CD8-positive, alpha-beta memory T cell (primary cell): ENCODE measurements around the gene HOXD1. TPM values are rescaled to one million over a fixed set of nuclear protein-coding genes. Genes with fewer than 3 reads are reported as not detected.
A peak's percentile ranks its signal among the peaks of the same experiment; 100 is the strongest.

ENCODE experiments used
- CTCF ChIA-PET: fragments of 350-600 bp; sonication (Branson Sonifier 250); formaldehyde crosslinking; loops from one replicate; lab custom pipeline; 2021; ENCODE audit warnings: antibody characterized with exemption; lab: Charles Lee
- POLR2A ChIA-PET: fragments of 350-600 bp; sonication (Branson Sonifier 250); formaldehyde crosslinking; loops from one replicate; lab custom pipeline; 2021; ENCODE audit warnings: antibody characterized with exemption; lab: Charles Lee
- DNase-seq, 5 donors: peaks; one replicate each; pipeline versions ENCODE4 v3.0.0 to v3.0.0-alpha.2; 2020 to 2022; ENCODE audit warnings: mixed read lengths in 1 of 5
- H3K27ac ChIP-seq: one replicate; pipeline ENCODE4 v1.7.0; 2013; ENCODE audit warnings: low read depth, mild to moderate bottlenecking, low read length, moderate library complexity
- H3K27me3 ChIP-seq: 2 replicates; pipeline ENCODE4 v1.7.0; 2013; ENCODE audit warnings: low read length, mild to moderate bottlenecking; ENCODE audit not compliant: insufficient read depth, poor library complexity, severe bottlenecking
- H3K36me3 ChIP-seq: 2 replicates; pipeline ENCODE4 v1.7.0; 2013; ENCODE audit warnings: mild to moderate bottlenecking, low read length, moderate library complexity; ENCODE audit not compliant: insufficient read depth
- H3K4me1 ChIP-seq: 2 replicates; pipeline ENCODE4 v1.7.0; 2013; ENCODE audit warnings: mild to moderate bottlenecking, low read length, moderate library complexity; ENCODE audit not compliant: insufficient read depth
- H3K4me3 ChIP-seq: 2 replicates; pipeline ENCODE4 v1.7.0; 2013; ENCODE audit warnings: mild to moderate bottlenecking, low read length
- H3K9me3 ChIP-seq: 2 replicates; pipeline ENCODE4 v1.7.0; 2013; ENCODE audit warnings: mild to moderate bottlenecking, low read length
- H3K27ac Mint-ChIP-seq, 8 donors: one replicate each; pipeline ENCODE4 v1.8.0; 2020 to 2021; ENCODE audit warnings: mixed read lengths in 8 of 8, mild to moderate bottlenecking in 6 of 8, inconsistent platforms in 3 of 8, moderate library complexity in 3 of 8
- H3K27me3 Mint-ChIP-seq, 2 donors: one replicate each; pipeline ENCODE4 v1.8.0; 2020 to 2021; ENCODE audit warnings: mixed read lengths in 2 of 2, mild to moderate bottlenecking in 1 of 2, moderate library complexity in 1 of 2
- H3K36me3 Mint-ChIP-seq, 3 donors: one replicate each; pipeline ENCODE4 v1.8.0; 2020 to 2021; ENCODE audit warnings: mixed read lengths in 3 of 3, inconsistent platforms in 1 of 3, mild to moderate bottlenecking in 1 of 3
- H3K4me1 Mint-ChIP-seq, 3 donors: one replicate each; pipeline ENCODE4 v1.8.0; 2020 to 2021; ENCODE audit warnings: mixed read lengths in 3 of 3, inconsistent platforms in 1 of 3, mild to moderate bottlenecking in 1 of 3
- H3K4me3 Mint-ChIP-seq, 7 donors: one replicate each; pipeline ENCODE4 v1.8.0; 2020 to 2021; ENCODE audit warnings: mixed read lengths in 7 of 7, mild to moderate bottlenecking in 6 of 7, moderate library complexity in 4 of 7, inconsistent platforms in 2 of 7
- H3K9me3 Mint-ChIP-seq, 5 donors: one replicate each; pipeline ENCODE4 v1.8.0; 2020 to 2022; ENCODE audit warnings: mixed read lengths in 5 of 5, mild to moderate bottlenecking in 3 of 5, moderate library complexity in 2 of 5, inconsistent platforms in 1 of 5
- polyA plus RNA-seq: library from polyadenylated mRNA; unstranded; fragments of 300-500 nt; fragmentation: Illumina TruSeq; gene quantifications from one replicate; pipeline ENCODE4 v1.2.3, GENCODE V29; 2021
- total RNA-seq, 2 experiments: library from RNA; stranded (reverse); gene quantifications; one replicate each; pipeline ENCODE4 v1.2.3, GENCODE V29; 2021

Gene HOXD1
- total and polyA plus RNA-seq, 3 experiments from 2014 or later = not detected

- no peak overlapping the region for H3K4me3 ChIP-seq
- Mint-ChIP-seq H3K27me3 (peaks cover 76 to 87% of the 10 kb centered on the region in 2 donors), H3K27ac (peak overlapping the region in 1 of 8 donors; percentile 1), H3K36me3 (no peaks in the 10 kb centered on the region), H3K9me3 (peaks cover 0 to 14% (median 5%) of the 10 kb centered on the region in 5 donors), H3K4me3 (peak overlapping the region in 1 of 7 donors; percentile 6), H3K4me1 (peaks cover 11 to 21% (median 20%) of the 10 kb centered on the region in 3 donors)
- ChIA-PET POLR2A (no interaction called here), CTCF (interaction anchor here (1.2 kb wide), 1 partner anchor 17 kb away, joined by 3 read pairs; no protein-coding TSS in a partner anchor)
- H3K9me3 ChIP-seq = no peaks in the 10 kb centered on the region
- DNase-seq = no peak
- H3K27ac ChIP-seq = no peak overlapping the region
- H3K27me3 ChIP-seq = peaks cover 84% of the 10 kb centered on the region
- peaks cover 5% of the 10 kb centered on the region for H3K4me1 ChIP-seq
- H3K36me3 ChIP-seq = no peaks in the 10 kb centered on the region
These were observed 27.3 kb upstream of the HOXD1 start for GRCh38 chr2:176160986-176161824.

GRCh38 chr2:176161825-176162626 is 26.4 kb upstream of the HOXD1 start:
- no peaks in the 10 kb centered on the region for H3K36me3 Mint-ChIP-seq
- no peak for DNase-seq
- H3K4me1 ChIP-seq = peaks cover 5% of the 10 kb centered on the region
- peak overlapping the region in 1 of 7 donors; percentile 6 for H3K4me3 Mint-ChIP-seq
- H3K9me3 Mint-ChIP-seq = peaks cover 0 to 16% (median 5%) of the 10 kb centered on the region in 5 donors
- peaks cover 85% of the 10 kb centered on the region for H3K27me3 ChIP-seq
- no peaks in the 10 kb centered on the region for H3K9me3 ChIP-seq
- H3K27ac ChIP-seq = no peak overlapping the region
- H3K27me3 Mint-ChIP-seq = peaks cover 76 to 88% of the 10 kb centered on the region in 2 donors
- peaks cover 11 to 21% (median 20%) of the 10 kb centered on the region in 3 donors for H3K4me1 Mint-ChIP-seq
- ChIA-PET CTCF (interaction anchor here (1.0 to 1.2 kb wide), 3 partner anchors 9 to 293 kb away, joined by 3 read pairs; no protein-coding TSS in a partner anchor), POLR2A (no interaction called here)
- no peaks in the 10 kb centered on the region for H3K36me3 ChIP-seq
- H3K4me3 ChIP-seq = no peak overlapping the region
- no peak overlapping the region for H3K27ac Mint-ChIP-seq

- Histone ChIP-seq H3K36me3 (no peaks in the 10 kb centered on the region), H3K27me3 (peaks cover 76% of the 10 kb centered on the region), H3K4me3 (no peak overlapping the region), H3K4me1 (no peaks in the 10 kb centered on the region), H3K9me3 (no peaks in the 10 kb centered on the region), H3K27ac (no peak overlapping the region)
- Mint-ChIP-seq H3K36me3 (no peaks in the 10 kb centered on the region), H3K27ac (peak overlapping the region in 2 of 8 donors; percentile 35 to 58), H3K27me3 (peaks cover 78 to 90% of the 10 kb centered on the region in 2 donors), H3K4me3 (peak overlapping the region in 1 of 7 donors; percentile 8), H3K9me3 (peaks cover 0 to 19% (median 7%) of the 10 kb centered on the region in 5 donors), H3K4me1 (peaks cover 8 to 15% (median 14%) of the 10 kb centered on the region in 3 donors)
- ChIA-PET POLR2A (no interaction called here), CTCF (interaction anchor here (1.0 kb wide), 2 partner anchors 8 to 292 kb away, joined by 3 read pairs; no protein-coding TSS in a partner anchor)
- no peak for DNase-seq
These were observed 25.4 kb upstream of the HOXD1 start for GRCh38 chr2:176162911-176163671.

GRCh38 chr2:176163672-176164056 is 24.8 kb upstream of the HOXD1 start:
- ChIA-PET CTCF (no interaction called here), POLR2A (no interaction called here)
- H3K36me3 ChIP-seq = no peaks in the 10 kb centered on the region
- Mint-ChIP-seq H3K27ac (peak overlapping the region in 2 of 8 donors; percentile 35 to 58), H3K36me3 (no peaks in the 10 kb centered on the region), H3K4me3 (peak overlapping the region in 1 of 7 donors; percentile 42), H3K27me3 (peaks cover 74 to 84% of the 10 kb centered on the region in 2 donors), H3K4me1 (peaks cover 6 to 11% (median 10%) of the 10 kb centered on the region in 3 donors), H3K9me3 (peaks cover 0 to 17% (median 7%) of the 10 kb centered on the region in 5 donors)
- H3K4me3 ChIP-seq = no peak overlapping the region
- DNase-seq = no peak
- no peak overlapping the region for H3K27ac ChIP-seq
- H3K9me3 ChIP-seq = no peaks in the 10 kb centered on the region
- H3K27me3 ChIP-seq = peaks cover 72% of the 10 kb centered on the region
- no peaks in the 10 kb centered on the region for H3K4me1 ChIP-seq

GRCh38 chr2:176164201-176164600 is 24.3 kb upstream of the HOXD1 start:
- POLR2A ChIA-PET = no interaction called here
- H3K27me3 ChIP-seq = peaks cover 71% of the 10 kb centered on the region
- no peaks in the 10 kb centered on the region for H3K4me1 ChIP-seq
- no peaks in the 10 kb centered on the region for H3K36me3 ChIP-seq
- CTCF ChIA-PET = no interaction called here
- DNase-seq = no peak
- H3K27ac ChIP-seq = no peak overlapping the region
- Mint-ChIP-seq H3K27ac (peak overlapping the region in 2 of 8 donors; percentile 4 to 45), H3K4me1 (peaks cover 6 to 11% (median 10%) of the 10 kb centered on the region in 3 donors), H3K36me3 (no peaks in the 10 kb centered on the region), H3K27me3 (peaks cover 74 to 87% of the 10 kb centered on the region in 2 donors), H3K9me3 (peaks cover 0 to 17% (median 7%) of the 10 kb centered on the region in 5 donors), H3K4me3 (peak overlapping the region in 4 of 7 donors; percentile 5 to 42 (median 31))
- H3K9me3 ChIP-seq = no peaks in the 10 kb centered on the region
- H3K4me3 ChIP-seq = no peak overlapping the region

GRCh38 chr2:176164611-176165369 is 23.7 kb upstream of the HOXD1 start:
- no peak for DNase-seq
- Mint-ChIP-seq H3K27ac (peak overlapping the region in 1 of 8 donors; percentile 4), H3K27me3 (peaks cover 77 to 88% of the 10 kb centered on the region in 2 donors), H3K9me3 (peaks cover 0 to 17% (median 7%) of the 10 kb centered on the region in 5 donors), H3K36me3 (peaks cover 0 to 4% (median 0%) of the 10 kb centered on the region in 3 donors), H3K4me3 (peak overlapping the region in 3 of 7 donors; percentile 20 to 65 (median 22)), H3K4me1 (peaks cover 6 to 11% (median 10%) of the 10 kb centered on the region in 3 donors)
- H3K4me1 ChIP-seq = no peaks in the 10 kb centered on the region
- H3K4me3 ChIP-seq = no peak overlapping the region
- peaks cover 66% of the 10 kb centered on the region for H3K27me3 ChIP-seq
- no peaks in the 10 kb centered on the region for H3K9me3 ChIP-seq
- ChIA-PET POLR2A (no interaction called here), CTCF (no interaction called here)
- H3K27ac ChIP-seq = no peak overlapping the region
- no peaks in the 10 kb centered on the region for H3K36me3 ChIP-seq
